ENCODE results near the gene EN1. TPM values are rescaled to one million over a fixed set of nuclear protein-coding genes. Genes with fewer than 3 reads are reported as not detected.

Gene EN1
- total RNA-seq, 6 donors from 2014 or later = 0.13 TPM; not detected in 5

GRCh38 chr2:118850168-118850900 lies 2.9 kb upstream of the EN1 start:
- H3K27ac ChIP-seq = no peak overlapping the region
- ATAC-seq (ENCODE audit: low FRiP score in 2 of 2) (no peak), DNase-seq (no peak)
- H3K4me3 ChIP-seq = no peak overlapping the region
- no peak for TF ChIP-seq CTCF (IDR thresholded peaks at IDR 0.05)
- no peak for TF ChIP-seq POLR2A (IDR thresholded peaks at IDR 0.05)
- no peak for TF ChIP-seq POLR2AphosphoS5 (IDR thresholded peaks at IDR 0.05)
- no peak for TF ChIP-seq EP300 (IDR thresholded peaks at IDR 0.05)
- WGBS, 2 donors = 5 to 7% methylated on average over 16 to 32 of the region's 32 CpGs
- peaks cover 19 to 40% (median 25%) of the 10 kb centered on the region in 4 donors for H3K4me1 ChIP-seq
- no peaks in the 10 kb centered on the region for H3K9me3 ChIP-seq
- H3K27me3 ChIP-seq = peaks cover 2 to 89% (median 49%) of the 10 kb centered on the region in 4 donors
- no peaks in the 10 kb centered on the region for H3K36me3 ChIP-seq

DNA sequence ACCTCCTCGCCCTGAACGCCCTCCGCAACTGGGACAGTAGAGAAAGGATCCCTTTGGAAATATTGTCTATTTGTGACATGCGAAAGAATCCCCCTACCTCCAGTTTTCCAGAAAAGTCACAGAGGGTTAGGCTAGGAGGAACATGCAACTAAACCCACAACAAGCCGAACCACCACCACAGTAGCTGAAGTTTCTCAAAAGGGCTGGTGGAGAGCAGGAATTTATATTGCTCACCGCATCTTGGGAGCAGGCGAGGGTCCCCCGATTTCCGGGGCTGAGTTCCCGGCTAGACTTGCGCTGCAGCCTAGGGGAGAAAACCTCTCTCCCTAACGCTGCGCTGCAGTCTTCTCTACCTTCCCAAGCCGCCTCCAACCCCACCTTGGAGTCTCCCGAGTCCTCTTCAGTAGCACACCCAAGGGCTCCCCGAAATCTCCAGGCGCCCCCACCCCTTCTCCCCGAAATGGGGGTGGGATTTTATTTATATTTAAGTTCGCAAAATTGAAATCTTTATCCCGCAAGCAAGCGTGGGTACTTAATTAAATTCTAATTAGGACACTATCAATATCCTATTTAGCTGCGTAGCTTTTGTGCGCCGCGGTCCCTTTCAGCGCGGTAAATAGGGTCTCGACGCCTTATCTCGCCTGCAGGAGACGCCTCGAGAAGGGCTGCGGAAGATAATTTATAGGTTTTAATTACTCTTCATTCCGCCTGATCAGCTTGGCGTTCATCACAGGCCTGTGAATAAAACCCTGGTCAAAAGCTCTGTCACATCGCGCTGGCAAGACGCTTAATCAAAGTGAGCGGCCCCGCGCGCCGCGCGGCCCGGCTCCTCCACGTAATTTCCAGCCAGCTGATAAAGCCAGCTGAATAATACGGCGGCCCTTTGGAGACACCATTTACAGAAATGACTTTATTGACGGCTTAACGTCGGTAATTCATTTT lies 2.0 kb upstream of the EN1 start:
- peak in 1 of 2 donors; percentile 82 for DNase-seq
- Histone ChIP-seq H3K27ac (no peak overlapping the region), H3K4me3 (no peak overlapping the region), H3K4me1 (peaks cover 20 to 35% (median 27%) of the 10 kb centered on the region in 4 donors), H3K27me3 (peaks cover 2 to 89% (median 52%) of the 10 kb centered on the region in 4 donors), H3K9me3 (no peaks in the 10 kb centered on the region), H3K36me3 (no peaks in the 10 kb centered on the region)
- ATAC-seq (ENCODE audit: low FRiP score in 2 of 2) = no peak
- WGBS, 2 donors = 6 to 9% methylated on average over 44 to 52 of the region's 52 CpGs
- no peak for TF ChIP-seq EP300 (IDR thresholded peaks at IDR 0.05)
- TF ChIP-seq POLR2A (IDR thresholded peaks at IDR 0.05) = no peak
- no peak for TF ChIP-seq CTCF (IDR thresholded peaks at IDR 0.05)
- TF ChIP-seq POLR2AphosphoS5 (IDR thresholded peaks at IDR 0.05) = no peak

DNA sequence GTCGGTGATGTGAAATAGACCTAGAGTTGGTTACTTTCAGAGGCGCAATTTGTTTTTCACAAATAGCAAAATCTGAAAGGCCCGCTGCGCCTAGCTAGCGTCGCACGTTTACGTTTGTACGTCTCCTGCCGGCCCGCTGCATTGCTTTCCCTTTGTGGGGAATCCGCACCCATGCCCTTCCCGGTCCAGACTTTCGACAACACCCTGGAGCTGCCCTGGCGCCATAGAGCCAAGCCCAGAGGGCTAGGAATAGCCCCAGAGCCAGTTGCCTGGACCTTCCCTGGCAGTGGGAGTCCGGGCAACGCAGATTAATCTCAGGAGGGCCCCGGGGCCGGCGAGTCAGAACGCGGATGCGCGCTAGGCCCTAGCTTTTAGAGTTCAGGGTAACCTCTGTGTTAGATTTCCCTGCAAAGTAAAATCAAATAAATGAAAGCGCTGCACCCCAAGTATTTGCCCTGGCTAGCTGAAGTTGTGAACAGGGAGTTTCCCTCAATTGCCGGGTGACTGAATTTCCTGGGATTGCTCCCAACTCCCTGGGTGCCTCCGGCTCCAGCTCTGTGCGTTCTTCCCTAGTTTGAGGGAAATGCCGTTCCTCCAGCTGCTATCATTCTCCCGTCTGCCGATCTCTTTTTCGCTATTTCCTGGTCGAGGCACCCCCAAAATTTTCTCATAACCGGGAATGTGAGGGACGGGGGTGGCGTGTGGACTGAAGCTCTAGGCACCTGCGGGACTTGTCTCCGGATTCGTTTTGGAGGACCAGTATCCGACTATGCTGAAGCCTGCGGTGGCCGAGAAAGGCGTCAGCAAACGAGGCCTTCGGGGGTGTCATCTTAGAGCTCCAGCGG lies 1.2 kb upstream of the EN1 start:
- H3K27ac ChIP-seq = no peak overlapping the region
- H3K36me3 ChIP-seq = no peaks in the 10 kb centered on the region
- TF ChIP-seq EP300 (IDR thresholded peaks at IDR 0.05) (no peak), CTCF (IDR thresholded peaks at IDR 0.05) (no peak), POLR2AphosphoS5 (IDR thresholded peaks at IDR 0.05) (no peak), POLR2A (IDR thresholded peaks at IDR 0.05) (no peak)
- no peaks in the 10 kb centered on the region for H3K9me3 ChIP-seq
- 4 to 8% methylated on average over 22 to 46 of the region's 46 CpGs for WGBS, 2 donors
- no peak overlapping the region for H3K4me3 ChIP-seq
- DNase-seq (peak in 1 of 2 donors; percentile 50), ATAC-seq (ENCODE audit: low FRiP score in 2 of 2) (no peak)
- H3K27me3 ChIP-seq = peaks cover 2 to 89% (median 51%) of the 10 kb centered on the region in 4 donors
- peaks cover 20 to 35% (median 26%) of the 10 kb centered on the region in 4 donors for H3K4me1 ChIP-seq

GRCh38 chr2:118847762-118848172 lies 319 bp upstream of the EN1 start:
- H3K4me3 ChIP-seq = no peak overlapping the region
- ATAC-seq (ENCODE audit: low FRiP score in 2 of 2) = peak in 1 of 2 donors; percentile 88
- H3K27ac ChIP-seq = no peak overlapping the region
- WGBS, 2 donors = 3 to 8% methylated on average over 15 to 35 of the region's 35 CpGs
- H3K4me1 ChIP-seq = peaks cover 24 to 40% (median 29%) of the 10 kb centered on the region in 4 donors
- no peaks in the 10 kb centered on the region for H3K9me3 ChIP-seq
- DNase-seq = peak in 1 of 2 donors; percentile 84
- TF ChIP-seq CTCF (IDR thresholded peaks at IDR 0.05) = no peak
- no peak for TF ChIP-seq EP300 (IDR thresholded peaks at IDR 0.05)
- no peak for TF ChIP-seq POLR2AphosphoS5 (IDR thresholded peaks at IDR 0.05)
- no peak for TF ChIP-seq POLR2A (IDR thresholded peaks at IDR 0.05)
- H3K36me3 ChIP-seq = no peaks in the 10 kb centered on the region
- H3K27me3 ChIP-seq = peaks cover 2 to 89% (median 55%) of the 10 kb centered on the region in 4 donors

All from upper lobe of left lung (tissue), 6 donors.